ENCODE measurements around the gene EXOC4.

DNA sequence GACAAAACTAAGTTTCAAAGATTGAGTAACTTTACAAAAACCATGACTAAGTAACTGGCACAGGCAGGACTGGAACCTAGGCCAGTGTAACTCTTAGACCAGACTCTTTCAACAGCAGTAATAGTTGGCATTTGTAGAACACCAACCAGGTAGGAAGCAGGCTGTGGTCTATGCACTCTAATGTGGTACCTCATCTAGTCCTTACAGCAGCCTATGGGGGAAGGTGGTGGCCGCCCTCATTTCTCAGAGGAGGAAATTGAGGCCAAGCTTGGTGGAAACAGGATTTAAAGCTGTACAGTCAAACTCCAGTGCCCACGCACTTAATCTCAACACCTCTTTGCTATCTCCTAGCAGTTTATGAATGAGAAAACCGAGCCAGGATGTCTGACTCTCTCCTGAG lies 708.8 kb downstream of the EXOC4 start:
- TF ChIP-seq, protein P1, sequence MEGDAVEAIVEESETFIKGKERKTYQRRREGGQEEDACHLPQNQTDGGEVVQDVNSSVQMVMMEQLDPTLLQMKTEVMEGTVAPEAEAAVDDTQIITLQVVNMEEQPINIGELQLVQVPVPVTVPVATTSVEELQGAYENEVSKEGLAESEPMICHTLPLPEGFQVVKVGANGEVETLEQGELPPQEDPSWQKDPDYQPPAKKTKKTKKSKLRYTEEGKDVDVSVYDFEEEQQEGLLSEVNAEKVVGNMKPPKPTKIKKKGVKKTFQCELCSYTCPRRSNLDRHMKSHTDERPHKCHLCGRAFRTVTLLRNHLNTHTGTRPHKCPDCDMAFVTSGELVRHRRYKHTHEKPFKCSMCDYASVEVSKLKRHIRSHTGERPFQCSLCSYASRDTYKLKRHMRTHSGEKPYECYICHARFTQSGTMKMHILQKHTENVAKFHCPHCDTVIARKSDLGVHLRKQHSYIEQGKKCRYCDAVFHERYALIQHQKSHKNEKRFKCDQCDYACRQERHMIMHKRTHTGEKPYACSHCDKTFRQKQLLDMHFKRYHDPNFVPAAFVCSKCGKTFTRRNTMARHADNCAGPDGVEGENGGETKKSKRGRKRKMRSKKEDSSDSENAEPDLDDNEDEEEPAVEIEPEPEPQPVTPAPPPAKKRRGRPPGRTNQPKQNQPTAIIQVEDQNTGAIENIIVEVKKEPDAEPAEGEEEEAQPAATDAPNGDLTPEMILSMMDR (conservative IDR thresholded peaks at IDR 0.05 in 1 of 2, IDR thresholded peaks at IDR 0.05 in 1 of 2; ENCODE audit: low read depth in 1 of 2, low read length in 2 of 2), result no peak
- TF ChIP-seq EZH2 (IDR thresholded peaks at IDR 0.05; ENCODE audit: low read length, missing control alignments), result no peak

Measured in fibroblast of lung (primary cell).